ENCODE results near the gene ZYG11B.

The ZYG11B gene

GRCh38 chr1:52876843-52877242 is 150.6 kb downstream of the ZYG11B start:
- ChIA-PET CTCF (interaction anchor here (1.3 kb wide), 1 partner anchor 307 kb away, joined by 3 read pairs; no protein-coding TSS in a partner anchor), POLR2A (no interaction called here)
- TF ChIP-seq CTCF (IDR thresholded peaks at IDR 0.05; ENCODE audit: insufficient read depth, low read length, missing control alignments) = no peak
- no peak overlapping the region for H3K4me3 ChIP-seq (ENCODE audit: low read depth, low read length)
- no peak for DNase-seq (ENCODE audit: low read depth, low spot score)
